Stimulated activated naive CD4-positive, alpha-beta T cell (primary cell): ENCODE data around the gene NEDD9.

ENCODE experiments used
- DNase-seq, 6 experiments: peaks; one replicate each; lab custom pipeline; 2025; lab: John Stamatoyannopoulos, UW

NEDD9 gene

DNA sequence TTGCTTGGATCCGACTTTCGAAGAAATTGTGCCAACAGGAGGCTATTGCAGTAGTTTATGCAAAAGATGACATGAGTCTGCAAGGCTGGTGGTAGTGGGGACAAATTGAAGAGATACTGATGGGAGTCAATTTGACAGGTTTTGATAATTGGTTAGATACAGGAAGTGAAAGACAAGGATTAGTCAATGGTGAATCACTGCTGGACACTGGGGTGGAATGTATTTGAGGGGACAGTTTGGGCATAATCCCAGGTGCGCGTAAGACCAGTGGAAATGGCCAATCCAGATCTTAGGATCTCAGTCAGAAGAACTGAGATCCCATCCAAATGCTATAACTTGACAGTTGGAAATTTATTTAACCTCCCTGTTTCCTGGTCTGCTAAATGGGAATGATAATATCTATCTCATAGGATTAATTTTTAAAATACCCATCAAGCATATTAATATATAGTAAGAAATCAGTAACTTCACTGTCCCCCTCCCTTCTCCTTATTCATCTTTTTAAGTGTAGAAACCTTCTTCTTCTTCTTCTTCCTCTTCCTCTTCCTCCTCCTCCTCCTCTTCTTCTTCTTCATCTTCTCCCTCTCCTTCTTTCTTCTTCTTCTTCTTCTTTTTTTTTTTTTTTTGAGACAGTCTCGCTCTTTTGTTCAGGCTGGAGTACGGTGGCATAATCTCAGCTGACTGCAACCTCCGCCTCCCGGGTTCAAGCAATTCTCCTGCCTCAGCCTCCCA, 90.0 kb downstream of the NEDD9 start:
- no peak for DNase-seq

DNA sequence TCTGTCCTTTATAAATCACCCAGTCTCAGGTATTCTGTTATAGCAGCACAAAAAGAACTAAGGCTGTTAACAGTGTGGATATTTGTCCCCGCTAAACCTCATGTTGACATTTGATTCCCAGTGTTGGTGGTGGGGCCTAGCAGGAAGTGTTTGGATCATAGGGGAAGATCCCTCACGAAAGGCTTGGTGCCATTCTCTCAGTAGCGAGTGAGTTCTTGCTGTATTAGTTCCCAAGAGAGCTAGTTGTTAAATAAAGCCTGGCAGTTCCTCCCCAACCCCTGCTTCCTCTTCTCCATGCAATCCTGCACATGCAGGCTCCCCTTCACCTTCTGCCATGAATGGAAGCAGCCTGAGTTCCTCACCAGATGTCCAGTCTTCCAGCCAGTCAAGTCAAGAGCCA, 91.2 kb downstream of the NEDD9 start:
- DNase-seq = no peak

DNA sequence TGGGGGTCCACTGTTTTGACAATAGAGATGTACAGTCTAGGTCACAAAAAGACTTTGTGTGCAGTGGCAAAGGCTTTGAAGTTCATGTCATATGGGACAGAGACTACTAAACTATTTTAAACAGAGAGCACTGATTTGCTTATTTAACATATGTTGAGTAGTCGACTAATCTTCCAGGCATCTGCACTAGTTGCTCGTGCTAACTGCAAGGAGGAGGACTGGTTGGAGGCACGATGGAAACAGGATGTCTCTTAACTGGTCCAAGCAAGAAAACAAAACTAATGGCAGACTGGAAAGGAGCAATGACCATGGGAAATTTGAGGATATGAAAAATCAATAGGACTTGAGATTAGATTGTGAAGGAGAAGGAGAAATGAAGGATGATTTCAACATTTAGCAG, 92.4 kb downstream of the NEDD9 start:
- DNase-seq = no peak

DNA sequence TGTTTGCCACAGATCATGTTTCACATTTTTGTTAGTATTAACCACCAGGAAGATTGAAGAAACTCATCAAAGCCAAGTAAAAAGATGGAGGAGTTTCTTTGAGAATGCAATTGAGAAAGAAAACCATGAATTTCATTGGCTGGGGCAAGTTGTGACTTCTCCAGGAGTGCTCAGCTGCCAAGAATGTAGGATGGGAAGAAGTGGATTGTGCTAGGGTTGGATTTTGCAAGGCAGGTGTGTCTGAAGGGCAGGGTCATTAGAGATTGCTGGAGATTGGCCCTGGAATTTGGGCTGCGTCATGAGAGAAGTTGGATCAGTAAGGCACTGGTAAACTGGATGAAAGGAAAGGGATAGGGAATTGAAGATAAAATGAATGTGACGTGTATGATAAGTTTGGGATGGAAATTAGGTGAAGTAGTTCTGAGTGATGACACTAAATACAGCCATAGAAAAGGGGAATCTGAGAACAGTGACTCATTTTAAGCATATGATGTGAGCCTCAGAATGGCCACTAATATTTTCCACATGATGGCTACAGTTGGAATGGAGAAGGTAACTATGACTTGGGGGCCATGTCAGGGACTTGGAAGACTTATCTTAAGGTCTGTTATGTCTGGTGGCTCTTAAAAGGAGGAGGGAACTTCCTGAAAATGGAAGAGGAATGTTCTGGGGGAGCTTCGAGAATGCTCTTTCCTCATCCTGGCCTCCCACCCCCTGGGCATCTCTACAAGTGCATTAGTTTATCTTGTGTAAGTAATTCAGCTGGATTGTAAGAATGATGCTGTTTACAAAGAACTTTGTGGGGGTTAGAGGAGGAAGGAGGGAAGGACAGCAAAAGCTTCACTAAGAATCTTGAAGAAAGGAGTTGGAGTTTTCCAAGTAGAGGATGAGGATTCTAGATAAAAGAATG, 93.2 kb downstream of the NEDD9 start:
- DNase-seq = no peak

DNA sequence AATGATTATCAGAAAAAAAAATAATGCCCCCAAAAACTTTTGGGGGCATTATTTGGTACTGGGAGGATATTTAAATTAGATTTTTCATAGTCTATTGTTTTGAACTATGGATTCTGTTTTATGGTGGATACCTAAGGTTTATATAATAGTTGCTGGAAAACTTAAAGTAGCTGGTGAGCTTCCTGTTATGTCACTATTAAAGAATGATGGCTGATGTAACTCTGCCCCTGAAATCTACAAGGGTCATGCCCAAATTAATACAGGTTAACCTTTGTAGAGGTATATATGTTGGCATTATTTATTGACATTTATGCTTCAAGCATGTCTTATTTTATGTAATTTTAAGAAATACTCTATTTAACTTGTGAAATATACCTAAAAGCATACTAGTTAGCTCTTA, 95.7 kb downstream of the NEDD9 start:
- DNase-seq = no peak
